Stimulated activated CD8-positive, alpha-beta memory T cell treated with anti-CD3 and anti-CD28 coated beads, Interleukin-15, amount 100 ng/mL, for 48 hours (primary cell): ENCODE data around the gene GP1BB.
A peak's percentile ranks its signal among the peaks of the same experiment; 100 is the strongest.

Experiments
- DNase-seq, 2 donors: peaks; one replicate each; pipeline ENCODE4 v3.0.0-alpha.2; 2020; ENCODE audit warnings: low read depth in 2 of 2

The GP1BB gene

DNA sequence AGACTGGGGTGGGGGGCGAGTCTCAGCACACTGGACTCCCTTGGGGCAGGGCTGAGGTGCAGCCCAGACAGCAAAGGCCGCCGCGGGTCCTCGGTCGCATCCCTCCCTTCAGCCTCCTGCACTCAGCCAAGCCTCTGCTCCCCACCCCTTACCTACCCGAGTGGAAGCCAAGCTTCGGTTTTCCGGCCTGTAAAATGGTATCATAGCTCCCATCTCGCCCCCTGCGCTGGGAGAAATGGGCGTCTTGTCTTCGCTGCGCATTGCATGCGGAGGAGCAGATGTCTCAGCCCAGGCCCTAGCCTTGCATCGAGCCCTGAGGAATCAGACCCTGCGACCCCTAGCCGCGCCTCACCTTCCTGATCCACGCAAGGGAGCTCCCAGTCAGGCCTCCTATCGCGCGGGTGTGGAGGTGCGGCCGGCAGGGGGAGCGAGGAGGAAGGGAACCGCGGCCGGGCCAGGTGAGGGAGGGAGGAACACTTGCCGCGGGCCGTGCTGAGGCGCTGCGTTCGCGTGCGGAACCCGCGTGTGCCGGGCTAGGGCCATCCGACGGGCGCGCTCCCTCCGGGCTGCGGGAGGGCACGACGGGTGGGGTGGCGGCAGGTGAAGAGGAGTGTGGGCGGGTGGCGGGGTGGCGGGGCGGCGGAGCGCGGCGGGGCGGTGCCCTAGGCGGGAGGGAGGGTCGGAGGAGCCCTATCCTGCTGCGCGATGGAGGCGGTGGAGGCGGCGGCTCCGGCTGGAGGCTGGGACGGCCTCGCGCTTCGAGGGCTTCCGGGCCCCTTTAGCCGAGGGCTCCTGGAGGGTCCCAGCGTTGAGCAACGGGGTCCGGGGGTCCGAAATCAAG, 33.2 kb downstream of the GP1BB start:
- peak; percentile 22 to 31 for DNase-seq

- no peak for DNase-seq
These were observed 34.0 kb downstream of the GP1BB start for GRCh38 chr22:19757140-19757984.

- no peak for DNase-seq
These were observed 34.9 kb downstream of the GP1BB start for GRCh38 chr22:19757985-19758895.

GRCh38 chr22:19758896-19759426, 35.6 kb downstream of the GP1BB start:
- no peak for DNase-seq

DNA sequence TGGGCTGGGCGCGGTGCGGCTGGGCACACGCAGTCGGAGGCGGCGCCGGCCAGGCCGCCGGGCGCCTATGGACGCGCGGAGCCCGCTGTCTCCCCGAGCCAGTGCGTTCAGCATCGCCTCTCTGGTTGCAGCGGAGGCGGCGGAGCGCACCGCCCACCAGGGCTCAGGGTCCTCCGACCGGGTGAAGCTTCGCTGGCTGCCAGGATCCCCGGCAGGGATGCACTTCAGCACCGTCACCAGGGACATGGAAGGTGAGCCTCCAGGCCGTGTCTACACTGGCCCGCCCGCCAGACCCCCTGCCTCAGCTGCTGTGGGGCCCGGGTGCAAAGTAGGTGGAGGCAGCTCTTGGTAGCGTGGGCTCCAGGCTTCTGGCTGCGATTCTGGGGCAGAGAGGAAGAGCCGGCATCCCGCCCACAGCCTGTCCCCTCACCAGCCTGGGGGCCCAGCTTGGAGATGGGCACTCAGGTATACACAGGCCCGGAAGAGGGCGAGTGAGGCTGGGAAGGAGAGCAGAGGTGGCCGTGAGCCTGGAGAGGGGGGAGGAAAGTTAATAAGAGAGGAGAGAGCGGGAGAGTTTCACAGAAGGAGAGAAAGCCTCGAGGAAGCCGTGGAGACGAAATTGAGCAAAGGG, 36.2 kb downstream of the GP1BB start:
- no peak for DNase-seq

GRCh38 chr22:19760058-19760950, 37.0 kb downstream of the GP1BB start, which contains the start of gene TBX1:
TBX1 (plus strand) TSS chr22:19760778; CDS start chr22:19760844, 66 bp downstream.
- no peak for DNase-seq

DNA sequence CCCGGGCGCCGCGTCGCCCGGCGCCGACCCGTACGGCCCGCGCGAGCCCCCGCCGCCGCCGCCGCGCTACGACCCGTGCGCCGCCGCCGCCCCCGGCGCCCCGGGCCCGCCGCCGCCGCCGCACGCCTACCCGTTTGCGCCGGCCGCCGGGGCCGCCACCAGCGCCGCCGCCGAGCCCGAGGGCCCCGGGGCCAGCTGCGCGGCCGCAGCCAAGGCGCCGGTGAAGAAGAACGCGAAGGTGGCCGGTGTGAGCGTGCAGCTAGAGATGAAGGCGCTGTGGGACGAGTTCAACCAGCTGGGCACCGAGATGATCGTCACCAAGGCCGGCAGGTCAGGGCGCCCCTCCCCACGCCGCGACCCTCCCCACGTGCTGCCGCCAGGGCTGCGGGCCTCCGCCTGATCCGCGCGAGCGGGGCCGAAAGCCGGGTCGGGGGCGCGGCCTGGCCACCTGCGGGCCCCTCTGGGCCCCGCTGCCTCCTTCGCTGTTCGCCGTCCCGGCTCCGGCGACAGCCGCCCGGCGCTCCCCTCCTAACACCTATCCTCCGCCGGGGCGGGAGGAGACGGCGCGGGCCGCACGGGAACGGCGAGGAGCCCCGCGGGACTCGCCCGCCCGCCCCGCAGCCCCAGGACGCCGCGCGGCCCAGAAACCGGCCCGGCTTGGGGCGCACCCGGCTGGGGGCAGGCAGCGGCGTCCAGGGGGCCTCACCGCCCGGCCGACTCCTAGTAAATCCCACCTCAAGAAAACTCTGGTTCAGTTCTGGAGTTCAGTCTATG, 37.8 kb downstream of the GP1BB start:
- no peak for DNase-seq

DNA sequence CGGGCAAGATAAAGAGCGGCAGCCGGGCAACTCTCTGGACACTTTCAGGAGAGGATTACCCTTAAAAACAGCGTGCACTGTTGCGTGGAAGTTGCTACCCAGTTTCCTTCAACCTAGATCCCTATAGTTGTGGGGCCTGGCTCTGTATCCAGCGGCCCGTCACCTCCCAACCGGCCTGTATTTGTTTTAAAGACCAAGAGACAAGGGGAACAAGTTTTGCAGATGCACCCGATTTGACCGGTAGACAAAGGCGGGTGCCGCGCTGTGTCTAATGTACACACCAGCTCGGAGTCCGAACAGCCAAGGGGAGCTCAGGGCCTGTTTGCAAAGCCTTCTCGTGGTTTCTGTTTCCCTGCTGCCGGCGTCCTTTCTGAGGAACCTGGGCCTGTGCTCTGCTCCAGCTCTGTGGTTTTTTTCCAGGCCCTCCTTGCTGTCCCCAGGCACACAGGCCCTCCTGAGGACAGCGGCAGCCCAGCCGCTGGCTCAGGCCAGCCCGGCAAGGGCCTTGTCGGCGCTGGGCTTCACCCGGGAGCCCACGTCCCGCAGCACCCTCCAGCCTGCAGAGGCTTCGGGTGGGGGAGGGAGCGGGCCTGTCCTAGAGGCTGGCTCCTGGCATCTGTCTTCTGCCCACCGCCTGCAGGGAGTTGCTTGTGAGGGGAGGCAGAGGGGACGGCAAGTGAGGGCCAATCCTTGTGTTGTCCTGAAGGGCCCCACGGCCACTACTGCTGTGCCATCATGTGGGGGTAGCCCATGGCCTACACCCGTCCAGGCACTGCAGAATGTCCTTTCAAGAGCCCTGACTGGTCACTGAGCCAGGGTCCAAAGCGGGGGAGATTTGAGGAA, 38.6 kb downstream of the GP1BB start:
- no peak for DNase-seq

DNA sequence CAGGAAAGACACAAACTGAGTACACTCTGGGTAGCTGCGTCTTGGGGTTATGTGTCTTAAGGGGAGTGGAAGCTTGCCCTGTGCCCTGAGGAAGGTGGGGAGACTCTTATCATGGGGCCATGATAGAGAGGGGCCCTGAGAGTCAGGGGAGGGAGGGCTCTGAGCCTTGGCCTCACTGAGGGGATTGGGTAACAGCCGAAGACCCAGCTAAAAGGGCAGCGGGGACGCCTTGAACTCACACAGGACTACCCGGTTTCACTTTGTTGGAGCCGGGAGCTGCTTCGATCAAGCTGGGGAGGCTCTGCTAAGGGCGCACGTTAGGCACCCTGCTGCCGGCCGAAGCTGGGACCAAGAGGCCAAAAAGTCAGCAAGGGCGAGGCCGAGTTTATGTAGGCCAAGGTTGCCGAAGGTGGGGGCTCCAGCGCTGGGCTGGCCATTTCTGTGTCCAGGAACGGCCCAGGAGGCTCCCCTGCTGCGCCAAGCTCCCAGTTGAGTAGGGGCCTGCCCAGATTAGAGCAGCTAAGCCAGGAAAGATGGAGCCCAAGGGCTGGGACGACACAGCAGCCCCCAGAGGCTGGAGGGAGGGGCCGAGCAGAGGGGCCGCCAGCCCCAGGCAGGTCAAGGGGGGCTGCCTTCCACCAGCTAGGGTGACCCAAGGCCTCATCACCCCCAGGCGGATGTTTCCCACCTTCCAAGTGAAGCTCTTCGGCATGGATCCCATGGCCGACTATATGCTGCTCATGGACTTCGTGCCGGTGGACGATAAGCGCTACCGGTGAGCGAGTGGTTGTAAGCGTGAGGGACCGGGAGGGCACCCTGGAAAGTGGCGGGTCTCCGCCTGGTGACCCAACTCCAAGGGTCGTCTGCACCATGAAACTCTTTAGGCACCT, 39.5 kb downstream of the GP1BB start:
- DNase-seq, result no peak

GRCh38 chr22:19763458-19764298, 40.3 kb downstream of the GP1BB start:
- DNase-seq, result no peak

DNA sequence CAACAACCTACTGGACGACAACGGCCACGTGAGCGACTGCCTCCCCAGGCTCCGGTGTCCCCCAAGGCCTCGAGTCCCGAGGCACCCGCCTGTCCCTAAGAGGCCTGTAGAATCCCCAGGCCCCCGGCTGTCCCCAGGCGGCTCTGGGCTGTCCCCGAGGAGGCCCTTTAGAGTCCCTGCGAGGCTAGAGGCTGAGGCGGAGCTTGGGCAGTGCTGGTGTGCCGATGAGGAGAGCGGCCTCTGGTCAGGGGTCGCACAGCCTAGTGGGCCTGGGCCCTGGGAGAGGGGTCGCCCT, 40.9 kb downstream of the GP1BB start:
- DNase-seq, result no peak

- DNase-seq, result no peak
These were observed 41.5 kb downstream of the GP1BB start for GRCh38 chr22:19764636-19765476.

DNA sequence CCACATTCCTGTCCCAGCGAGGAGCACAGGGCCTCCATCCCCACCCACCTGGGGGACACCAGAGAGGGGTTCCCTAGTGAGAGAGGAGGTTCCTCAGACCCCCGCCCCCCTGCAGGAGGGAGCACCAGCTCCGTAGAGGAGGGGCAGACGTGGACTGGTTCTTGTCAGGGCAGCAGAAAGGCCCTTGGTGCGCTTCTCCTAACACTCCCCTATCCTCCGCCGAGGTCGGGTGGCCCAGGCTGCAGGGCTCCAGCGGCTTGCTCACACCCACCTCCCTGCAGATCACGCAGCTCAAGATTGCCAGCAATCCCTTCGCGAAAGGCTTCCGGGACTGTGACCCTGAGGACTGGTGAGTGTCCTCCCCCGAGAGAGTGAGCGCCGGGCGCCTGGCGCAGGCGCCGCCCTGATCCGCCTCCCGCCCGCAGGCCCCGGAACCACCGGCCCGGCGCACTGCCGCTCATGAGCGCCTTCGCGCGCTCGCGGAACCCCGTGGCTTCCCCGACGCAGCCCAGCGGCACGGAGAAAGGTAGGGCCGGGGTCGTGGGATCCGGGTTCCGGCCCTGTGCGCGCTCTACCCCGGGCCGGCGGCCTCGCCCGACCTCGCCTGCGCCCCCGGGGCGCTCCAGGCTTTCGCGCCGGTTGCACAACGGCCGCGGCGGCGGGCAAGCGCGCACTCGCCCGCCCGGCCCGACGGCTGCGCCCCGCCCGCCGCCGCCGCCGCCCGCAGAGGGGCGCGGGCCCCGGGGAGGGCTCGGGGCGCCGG, 42.3 kb downstream of the GP1BB start:
- DNase-seq, result no peak

- no peak for DNase-seq
These were observed 42.8 kb downstream of the GP1BB start for GRCh38 chr22:19766240-19766510.
